GM19452 (cell line): ENCODE measurements around the gene KCTD6.
A peak's percentile ranks its signal among the peaks of the same experiment; 100 is the strongest.

Source experiments
- ATAC-seq: cut with Tn5 transposase; IDR thresholded peaks from one replicate; pipeline ENCODE4 v1.9.1; 2021; ENCODE audit not compliant: unreplicated experiment

KCTD6 gene

DNA sequence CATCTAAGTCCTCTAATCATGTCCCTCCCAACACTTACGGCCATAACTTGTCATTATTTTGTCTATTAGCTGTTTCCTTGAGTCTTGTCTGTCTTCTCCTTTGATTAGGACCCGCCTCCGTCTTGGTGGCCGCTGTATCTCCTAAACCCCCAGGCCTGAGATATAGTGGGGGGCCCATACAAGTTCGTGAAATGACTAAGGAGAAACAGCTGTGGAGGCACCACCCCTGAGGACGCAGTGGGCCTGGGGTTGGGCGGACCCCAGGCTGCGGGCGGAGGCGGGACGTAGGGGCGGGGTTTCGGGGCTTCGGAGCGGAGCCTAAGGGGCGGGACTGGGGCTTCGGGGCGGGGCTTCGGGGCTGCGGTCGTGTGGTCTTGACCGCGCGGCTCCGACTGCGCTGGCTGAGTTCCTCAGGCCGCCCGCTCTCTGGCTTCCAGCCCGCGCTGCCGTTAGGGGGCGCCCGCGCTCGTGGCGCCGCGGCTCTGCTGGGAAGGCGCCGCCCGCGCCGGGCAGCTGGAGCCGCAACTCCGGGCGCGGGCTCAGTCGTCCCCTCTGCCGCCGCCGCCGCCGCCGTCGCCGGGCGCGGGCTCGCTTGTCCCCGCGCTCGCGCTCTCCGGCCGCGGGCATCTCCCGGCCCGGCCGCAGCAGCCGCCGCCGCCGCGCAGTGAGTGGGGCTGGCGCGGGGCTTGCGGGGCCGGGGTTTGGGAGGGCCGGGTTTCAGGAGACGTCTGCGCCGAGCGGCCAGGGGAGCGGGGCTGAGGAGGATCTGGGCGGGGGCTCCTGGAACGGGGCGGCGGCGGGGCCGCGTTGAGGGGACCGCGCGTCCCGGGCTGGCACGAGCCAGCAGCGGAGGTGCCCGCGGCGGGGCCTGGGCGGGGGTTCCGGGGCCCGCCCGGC is at the start of gene KCTD6:
KCTD6 (plus strand) TSS at position 591 of the 897 bp plus-strand sequence. CDS start 6,660 bp downstream, outside the sequence.
- peak; percentile 94 for ATAC-seq

DNA sequence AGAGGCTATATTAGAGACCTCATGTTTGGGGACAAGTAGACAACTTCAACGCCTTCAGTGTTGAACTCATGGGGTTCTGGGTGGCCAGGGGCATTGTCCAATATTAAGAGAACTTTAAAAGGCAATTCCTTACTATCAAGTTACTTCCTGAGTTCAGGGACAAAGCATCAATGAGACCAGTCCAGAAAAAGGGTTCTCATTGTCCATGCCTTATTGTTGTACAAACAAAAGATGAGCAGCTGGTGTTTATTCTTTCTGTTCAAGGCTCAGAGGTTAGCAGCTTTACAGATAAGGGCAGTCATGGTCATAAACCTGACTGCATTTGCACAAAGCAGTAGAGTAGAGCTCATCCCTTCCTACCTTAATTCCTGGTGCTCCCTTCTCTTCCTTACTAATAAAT is 39.7 kb upstream of the KCTD6 start:
- no peak for ATAC-seq

DNA sequence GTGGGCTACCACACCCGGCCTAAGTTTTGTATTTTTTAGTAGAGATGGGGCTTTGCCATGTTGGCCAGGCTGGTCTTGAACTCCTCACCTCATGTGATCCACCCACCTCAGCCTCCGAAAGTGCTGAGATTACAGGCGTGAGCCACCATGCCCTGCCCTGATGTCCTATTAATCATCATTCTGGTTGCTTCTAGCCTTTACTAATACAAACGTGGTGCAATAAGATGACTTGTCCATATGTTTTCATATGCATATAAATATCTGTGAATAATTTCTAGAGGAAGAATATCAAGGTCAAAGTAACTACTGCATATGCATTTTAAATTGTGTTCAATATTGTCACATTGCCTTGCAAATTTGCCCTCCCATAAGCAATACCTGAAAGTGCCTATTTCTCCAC is 32.7 kb upstream of the KCTD6 start:
- no peak for ATAC-seq

DNA sequence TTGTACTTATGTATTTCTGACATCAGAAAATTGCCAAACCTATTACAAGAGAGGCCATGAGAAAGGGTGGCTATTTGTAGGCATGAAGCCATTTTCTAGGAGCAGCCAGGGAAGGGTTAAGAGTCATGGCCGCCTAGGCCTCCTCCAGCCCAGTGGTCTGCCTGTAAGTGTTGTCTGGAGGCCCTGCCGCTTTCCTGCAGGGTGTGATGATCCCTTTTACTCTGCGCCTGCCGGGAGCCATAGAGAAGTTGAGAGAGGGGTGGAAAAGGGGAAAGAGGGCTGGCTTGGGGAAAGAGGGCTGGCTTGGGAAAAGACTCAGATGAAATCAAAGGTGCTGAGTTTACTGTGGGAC is 29.1 kb upstream of the KCTD6 start:
- no peak for ATAC-seq

DNA sequence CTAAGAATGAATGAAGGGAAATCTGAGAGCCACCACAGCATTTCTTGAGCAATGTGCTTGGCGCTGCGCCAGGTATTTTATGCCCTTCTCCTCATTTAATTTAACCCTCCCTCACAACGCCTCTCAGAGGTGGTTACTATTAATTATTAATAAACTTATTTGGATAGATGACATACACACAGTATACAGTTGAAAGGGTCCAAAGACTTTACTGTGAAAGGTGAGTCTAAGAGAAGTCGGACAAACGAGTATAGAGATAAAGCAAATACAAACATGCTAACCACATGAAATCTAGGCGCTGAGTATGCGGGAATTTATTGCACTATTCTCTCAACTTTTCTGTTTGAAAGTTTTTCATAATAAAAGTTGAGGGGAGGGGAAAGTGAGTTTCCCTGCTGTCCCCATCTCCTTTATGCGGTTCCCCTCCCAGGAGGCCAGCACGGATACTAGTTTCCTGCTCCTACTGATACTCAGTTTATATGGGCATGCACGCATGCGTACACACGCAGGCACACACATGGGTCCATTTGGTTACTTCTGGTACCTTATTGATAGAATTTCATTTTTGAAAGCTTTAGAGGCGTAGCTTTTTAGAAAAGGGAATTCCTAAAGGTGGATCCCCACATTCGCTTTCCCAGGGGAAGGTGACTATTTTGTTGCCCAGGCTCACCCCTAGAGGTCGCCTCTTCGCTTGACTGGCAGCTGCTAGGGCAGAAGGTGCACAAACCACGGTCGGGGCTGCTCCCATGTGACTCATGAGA is 28.5 kb upstream of the KCTD6 start:
- ATAC-seq: peak; percentile 90

DNA sequence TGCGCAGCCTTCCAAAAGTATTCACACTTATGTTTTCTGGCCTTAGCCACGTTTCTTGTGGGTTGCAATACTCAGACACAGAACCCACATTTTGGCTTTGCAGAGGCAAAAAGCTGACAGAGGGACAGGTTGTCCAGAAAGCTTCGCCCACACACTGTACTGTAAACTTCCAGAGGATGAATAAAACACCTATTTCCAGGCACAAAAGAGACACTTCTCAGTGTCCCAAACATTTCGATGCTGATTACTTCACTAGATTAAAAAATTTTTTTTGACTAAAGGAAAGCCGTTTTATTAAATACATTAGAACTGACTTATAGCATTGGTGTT is 28.0 kb upstream of the KCTD6 start:
- no peak for ATAC-seq

DNA sequence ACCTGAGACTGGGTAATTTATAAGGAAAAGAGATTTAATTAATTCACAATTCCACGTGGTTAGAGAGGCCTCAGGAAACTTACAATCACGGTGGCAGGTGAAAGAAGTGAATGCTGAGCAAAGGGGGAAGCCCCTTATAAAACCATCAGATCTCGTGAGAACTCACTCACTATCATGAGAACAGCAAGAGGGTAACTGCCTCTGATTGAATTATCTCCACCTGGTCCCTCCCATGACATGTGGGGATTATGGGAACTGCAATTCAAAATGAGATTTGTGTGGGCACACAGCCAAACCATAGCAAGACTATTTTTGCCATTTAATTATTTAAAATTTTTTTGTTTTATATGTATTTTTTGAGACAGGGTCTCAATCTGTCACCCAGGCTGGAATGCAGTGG is 27.0 kb upstream of the KCTD6 start:
- ATAC-seq: no peak

DNA sequence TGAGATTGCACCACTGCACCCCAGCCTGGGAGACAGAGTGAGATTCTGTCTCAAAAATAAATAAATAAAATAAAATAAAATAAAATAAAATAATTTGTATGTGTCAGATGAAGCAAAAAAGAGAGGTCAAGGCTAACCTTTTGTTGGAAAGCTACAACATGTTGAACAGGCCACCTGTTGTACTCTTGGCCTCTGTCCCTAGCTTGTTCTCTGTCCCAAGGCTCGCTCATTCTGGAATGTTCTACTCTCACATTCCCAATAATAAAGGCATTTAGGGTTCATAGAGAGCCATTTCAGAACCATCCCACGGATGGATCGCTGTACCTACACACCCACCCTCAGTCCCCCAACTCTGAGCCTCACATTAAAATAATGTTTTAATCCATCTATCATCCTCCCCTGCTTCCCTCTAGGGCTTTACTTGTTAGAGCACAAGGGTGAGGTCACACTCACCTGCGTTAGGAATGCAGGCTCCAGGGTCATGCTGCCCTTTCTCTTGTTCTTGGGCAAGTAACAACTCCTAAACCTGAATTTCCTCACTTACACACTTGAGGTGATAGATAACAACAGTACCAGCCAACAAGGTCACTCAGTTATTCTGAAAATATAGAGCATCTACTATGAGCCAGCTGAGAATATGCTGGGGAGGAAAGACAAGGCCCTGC is 24.9 kb upstream of the KCTD6 start:
- ATAC-seq: no peak

DNA sequence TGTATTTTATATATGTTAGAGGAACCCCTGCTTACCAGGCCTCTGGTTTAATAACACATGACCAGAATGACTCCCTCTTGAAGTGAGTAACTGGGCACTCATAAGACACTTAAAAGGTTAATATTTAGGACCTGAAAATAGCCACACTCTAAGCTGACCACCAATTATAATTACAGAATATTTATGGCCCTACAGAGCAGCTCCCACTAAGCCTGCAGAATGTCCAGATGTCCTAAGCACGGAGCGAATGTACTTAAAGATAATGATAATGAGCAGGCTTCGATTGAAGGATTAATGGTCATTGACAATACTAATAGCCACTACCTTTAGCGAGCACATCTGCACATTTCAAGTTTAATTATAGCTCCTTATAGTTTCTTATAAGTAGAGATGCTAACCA is 22.8 kb upstream of the KCTD6 start:
- ATAC-seq: no peak

DNA sequence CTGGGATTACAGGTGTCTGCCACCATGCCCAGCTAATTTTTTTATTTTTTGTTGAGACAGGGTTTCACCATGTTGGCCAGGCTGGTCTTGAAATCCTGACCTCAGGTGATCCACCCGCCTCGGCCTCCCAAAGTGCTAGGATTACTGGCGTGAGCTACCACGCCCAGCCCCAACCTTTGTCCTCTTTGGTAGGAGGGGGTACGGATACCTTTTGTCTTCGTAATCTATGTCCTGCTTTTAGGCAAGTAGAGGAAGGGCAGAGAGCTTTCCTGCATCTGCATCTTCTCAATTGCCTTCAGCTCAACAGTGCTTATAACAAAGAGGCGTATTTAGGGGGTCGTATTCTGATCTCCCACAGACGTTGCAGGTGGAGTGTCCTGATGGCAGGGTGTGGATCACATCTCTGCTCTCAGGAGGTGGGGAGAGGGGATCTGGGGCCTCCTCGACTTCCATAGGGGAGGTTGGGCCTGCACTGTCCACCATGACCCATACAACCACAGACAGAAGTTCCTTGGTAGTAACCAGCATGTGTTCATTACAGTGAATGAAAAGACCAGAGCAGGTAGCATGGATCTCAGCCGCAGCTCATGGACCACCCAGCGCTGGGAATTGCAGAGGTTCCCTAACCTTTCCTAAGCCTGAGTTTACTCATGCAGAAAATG is 21.4 kb upstream of the KCTD6 start:
- no peak for ATAC-seq

DNA sequence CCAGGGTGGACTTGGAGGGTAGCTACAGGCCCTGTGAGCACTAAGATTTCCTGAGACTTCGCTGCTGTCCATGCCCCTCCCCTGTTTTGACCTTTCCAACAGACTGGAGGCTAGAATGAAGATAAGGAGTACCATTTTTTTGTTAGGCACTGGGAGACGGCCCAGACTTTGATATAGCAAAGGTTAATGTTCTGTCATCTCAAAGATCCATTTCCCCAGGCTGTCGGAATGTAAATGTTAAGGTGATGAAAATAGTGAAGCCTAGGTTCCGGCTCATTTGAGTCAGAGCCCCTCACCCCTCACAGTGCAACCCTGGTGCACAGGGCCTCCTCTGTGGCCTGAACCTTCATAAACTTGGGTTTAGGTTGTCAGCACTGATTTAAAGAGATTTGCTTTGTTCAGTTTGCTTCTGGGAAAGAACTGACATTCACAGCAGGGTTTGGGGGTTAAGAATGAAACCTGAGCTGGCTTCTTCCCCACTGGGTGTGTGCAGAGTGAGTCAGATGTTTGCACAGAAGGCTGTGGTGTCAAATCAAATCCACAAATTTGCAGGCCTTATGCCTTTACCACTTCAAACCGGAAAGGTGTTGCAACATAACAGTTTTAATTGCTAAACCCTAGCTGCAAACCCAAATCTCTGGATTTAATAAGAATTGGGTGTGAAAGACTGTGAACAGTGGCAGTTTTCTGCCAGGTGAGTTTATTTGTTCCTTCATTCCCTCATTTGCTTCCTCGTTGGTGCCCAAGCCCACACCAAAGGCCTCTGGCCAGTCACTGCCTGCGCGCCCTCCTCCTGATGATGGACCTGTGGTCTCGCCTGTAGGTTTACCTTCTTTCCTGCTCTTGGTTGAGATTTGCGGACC is 20.6 kb upstream of the KCTD6 start:
- ATAC-seq: no peak

DNA sequence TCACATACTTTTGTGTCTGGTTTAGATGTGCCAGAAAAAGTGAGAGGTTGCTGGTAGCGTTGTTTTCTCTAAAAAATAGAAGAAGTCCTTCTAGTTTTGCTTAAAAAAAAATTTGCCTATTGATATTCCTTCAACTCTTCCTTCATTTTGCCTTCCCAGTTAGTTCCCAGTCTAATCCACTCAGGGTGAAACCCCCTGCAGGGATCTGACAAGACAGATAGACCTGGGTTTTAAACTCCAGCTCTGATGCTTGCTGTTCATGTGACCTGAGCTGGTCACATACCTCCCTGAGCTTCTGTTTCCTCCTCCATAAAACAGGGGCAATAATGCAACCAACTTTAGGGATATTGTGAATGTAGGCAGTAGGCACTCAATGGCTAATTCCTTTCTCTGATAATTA is 18.6 kb upstream of the KCTD6 start:
- no peak for ATAC-seq

DNA sequence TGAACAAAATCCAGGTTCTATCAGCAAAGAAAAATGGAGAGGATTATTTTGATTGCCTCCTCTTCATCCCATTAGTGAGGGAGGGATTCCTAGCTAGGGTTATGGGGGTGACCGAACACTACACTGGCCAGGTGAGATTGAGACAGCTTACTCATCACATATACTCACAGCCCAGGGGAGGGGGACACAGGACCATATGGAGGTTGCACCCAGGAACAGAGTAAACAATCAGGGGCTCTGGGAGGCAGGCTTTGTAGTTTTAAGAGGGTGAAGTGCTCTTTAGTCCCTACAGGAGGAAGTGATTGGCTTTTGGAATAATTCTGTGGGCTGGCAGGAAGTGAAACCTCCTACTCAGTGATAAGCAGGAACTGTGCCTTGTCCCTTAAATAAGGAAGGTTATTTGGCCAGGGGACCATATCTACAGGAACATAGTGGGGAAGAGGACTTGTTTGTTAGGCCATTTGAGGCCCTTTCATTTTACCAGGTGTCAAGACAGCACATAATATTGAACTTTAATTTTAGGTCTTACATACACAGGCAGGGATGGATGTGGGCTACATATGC is 17.5 kb upstream of the KCTD6 start:
- no peak for ATAC-seq

DNA sequence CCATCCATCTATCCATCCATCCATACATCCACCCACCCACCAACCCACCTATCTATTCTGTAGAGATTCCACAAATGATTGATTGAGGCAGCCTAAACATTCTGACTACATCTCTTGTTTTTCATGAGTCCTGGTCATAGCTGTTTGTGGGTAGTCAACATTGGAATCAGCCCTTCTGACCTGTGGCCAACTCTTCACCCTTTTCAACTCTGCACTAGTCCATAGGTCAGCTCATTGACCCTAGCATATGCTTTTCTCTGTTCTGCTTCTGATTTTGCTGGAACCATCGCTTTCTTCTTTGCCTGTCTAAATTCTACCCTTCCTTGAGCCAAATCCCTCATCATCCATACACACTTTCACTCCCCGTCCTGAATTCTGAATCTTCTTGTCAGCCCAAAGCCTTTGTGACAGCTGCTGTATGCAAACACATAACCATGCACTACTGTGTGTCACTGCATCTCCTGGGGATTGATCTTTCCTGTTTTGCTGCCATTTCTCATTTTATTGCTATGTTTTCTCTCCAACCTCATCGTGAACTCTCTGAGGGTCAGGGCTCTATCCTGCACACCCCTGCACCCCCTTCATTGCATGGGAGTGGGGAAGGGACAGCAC is 16.8 kb upstream of the KCTD6 start:
- ATAC-seq: no peak

DNA sequence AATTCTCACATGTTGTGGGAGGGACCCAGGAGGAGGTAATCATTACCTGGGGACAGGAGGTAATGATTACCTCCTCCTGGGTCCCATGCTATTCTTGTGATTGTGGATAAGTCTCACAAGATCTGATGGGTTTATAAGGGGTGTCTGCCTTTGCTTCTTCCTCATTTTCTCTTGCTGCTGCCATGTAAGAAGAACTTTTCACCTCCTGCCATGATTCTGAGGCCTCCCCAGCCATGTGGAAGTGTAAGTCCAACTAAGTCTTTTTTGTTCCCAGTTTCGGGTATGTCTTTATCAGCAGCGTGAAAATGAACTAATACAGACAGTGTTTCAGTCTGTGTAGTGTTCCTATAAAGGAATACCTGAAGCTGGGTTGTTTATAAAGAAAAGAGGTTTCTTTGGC is 13.1 kb upstream of the KCTD6 start:
- ATAC-seq: no peak

DNA sequence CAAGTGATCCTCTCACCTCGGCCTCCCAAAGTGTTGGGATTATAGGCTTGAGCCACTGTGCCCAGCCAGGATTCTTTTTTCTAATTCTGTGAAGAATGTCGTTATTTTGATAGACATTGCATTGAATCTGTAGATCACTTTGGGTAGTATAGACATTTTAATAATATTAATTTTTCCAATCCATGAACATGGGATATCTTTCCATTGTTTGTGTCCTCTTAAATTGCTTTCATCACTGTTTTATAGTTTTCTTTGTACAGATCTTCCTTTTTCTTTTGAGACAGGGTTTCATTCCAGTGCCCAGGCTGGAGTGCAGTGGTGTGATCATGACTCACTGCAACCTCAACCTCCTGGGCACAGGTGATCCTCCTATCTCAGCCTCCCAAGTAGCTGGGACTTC is 11.6 kb upstream of the KCTD6 start:
- ATAC-seq: no peak

DNA sequence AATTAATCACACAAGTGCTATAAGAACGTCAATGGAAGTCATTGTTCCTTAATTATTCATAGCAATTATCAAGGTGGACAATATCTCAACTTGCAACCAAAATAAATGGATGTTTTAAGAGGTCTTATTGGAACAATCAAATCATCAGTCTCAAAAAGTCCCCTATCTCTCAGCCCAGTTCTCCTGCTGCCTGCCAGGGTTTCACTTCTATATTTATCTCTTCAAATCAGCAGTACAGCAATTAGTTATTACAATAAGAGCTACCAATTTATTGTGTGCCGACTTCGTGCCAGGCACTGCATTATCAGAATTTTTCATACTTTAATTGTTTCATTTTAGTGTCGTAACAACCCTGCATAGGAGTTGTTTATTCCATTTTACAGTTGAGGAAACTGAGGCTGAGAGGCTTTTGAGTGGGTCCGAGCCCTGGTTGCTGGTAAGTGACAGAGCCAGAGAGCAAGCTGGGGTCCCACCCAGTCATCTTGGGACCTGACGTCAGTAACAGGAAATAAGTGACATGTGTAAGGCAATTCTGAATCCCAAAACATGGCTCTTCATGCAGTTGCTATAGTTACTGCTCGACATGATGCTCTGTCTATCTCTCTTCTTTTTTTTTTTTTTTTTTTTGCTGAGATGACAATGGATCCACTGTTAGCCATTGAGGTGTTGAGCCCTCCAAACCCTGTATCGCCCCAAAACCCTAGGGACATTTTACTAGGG is 8.8 kb upstream of the KCTD6 start:
- no peak for ATAC-seq

DNA sequence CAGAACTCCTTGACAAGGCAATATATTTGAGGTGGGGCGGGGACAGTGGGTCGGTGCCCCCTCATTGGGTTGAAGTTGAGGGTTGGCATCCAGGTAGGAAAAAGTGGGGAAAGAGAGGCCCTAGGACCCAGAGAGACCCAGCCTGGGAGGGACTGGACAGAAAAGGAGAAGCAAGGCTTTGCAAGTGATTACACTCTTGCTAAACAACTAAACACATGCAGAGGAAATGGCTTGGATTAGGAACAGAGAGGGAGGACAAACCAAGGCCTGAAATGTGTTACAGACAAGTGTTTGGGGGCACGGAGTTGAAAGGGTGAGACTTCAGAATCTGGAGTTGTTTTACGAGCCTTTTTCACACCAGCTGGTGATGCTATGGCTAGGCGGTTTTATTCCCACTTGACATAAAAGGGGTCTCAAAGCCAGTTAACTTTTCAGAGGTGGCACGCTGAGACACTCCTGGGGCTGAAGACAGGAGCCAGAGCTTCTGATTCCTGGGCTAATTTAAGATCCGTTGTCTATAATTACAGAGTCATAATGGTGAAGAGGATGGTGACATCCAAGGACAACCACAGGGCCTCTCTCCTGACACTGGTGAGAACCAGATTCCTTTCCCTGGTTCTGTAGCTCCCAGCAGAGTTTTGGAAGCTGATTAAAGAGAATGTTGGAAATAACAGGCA is 7.7 kb upstream of the KCTD6 start:
- no peak for ATAC-seq

DNA sequence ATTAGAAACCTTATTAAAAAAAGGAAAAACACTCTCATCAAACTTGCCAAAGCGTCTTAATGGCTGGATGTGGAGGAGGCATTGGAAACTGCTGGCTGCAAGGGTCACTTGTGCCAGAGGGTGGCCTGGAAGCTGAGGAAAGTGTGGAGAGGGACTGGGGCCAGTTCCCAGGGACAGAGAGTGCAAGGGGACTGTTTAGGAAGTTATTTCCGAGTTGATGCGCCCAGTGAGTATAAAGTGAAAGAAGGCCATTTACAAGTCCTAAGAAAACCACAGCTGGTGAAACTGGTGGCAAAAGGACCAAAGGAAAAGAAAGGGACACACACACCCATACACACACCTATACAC is 7.2 kb upstream of the KCTD6 start:
- no peak for ATAC-seq
